ENCODE data around the gene KASH5.

Gene KASH5

DNA sequence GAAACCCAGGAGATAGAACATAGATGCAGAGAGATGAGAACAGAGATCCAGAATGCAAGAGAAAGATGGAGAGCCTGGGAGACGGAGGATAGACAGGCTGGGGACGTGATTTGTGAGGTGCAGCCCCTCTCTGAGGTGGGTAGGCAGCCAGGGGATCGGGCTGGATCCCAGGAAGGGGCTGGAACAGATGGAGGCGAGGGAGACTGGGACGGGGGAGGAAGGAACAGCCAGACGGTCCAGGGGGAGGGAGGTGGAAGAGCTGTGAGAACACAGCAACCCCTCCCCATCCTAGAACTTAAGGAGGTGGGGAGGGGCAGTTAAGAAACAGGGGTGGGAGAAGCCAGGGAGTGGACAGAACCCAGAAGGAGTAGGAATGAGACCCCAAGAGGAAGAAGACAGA is 50.2 kb downstream of the KASH5 start:
- no peak for DNase-seq (ENCODE audit: low spot score)

DNA sequence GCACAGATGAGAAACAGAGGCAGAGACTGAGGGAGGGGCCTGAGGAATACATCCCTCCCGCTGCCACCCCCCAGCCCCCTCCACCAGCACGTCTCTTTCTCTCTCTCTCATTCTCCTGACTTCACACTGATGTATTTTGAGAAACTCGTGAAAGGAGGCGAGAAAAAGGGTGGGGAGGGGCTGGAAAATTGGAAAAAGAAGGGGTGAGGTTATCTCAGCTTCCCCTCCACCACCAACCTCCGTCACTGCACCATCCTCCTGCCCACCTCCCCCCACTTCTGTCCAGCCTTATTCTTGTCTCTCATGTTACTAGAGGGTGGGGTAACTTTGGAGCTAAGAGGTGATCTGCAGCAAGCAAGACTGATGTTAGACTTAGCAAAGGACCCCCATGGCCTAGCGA is 51.8 kb downstream of the KASH5 start:
- no peak for DNase-seq (ENCODE audit: low spot score)

DNA sequence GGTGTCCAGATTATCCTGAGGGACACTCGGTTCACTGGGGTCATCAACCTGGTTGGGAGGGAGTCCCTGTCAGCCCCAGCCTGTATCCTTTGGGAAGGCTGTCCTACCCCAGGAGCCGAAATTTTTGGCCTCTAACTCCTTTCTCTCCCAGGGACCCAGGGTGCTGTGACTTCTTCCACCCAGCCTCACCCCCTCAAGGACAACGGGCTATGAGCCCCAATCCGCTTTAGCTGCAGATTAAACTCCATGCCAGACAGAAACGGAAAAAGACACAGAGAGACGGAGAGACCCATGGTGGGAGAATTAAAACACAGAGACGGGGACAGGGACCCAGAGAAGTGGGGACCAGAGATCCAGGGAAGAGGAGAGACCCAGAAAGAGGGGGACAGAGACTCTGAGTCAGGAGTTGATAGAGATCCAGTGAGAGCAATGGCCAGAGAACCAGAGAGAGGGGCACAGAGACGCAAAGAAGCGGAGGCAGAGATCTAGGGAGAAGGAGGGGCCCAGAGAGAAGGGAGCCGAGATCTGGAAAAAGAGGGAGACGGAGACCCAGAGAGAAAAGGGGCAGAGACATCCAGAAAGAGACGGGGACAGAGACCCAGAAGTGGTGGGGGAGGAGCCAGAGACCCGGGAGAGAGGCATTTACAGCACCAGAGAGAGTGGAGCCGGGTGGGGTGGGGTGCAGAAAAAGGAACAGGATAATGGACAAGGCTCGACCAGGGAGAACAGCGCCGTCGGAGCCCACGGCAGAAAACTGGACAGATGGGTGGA is 52.6 kb downstream of the KASH5 start:
- DNase-seq (ENCODE audit: low spot score) = no peak

DNA sequence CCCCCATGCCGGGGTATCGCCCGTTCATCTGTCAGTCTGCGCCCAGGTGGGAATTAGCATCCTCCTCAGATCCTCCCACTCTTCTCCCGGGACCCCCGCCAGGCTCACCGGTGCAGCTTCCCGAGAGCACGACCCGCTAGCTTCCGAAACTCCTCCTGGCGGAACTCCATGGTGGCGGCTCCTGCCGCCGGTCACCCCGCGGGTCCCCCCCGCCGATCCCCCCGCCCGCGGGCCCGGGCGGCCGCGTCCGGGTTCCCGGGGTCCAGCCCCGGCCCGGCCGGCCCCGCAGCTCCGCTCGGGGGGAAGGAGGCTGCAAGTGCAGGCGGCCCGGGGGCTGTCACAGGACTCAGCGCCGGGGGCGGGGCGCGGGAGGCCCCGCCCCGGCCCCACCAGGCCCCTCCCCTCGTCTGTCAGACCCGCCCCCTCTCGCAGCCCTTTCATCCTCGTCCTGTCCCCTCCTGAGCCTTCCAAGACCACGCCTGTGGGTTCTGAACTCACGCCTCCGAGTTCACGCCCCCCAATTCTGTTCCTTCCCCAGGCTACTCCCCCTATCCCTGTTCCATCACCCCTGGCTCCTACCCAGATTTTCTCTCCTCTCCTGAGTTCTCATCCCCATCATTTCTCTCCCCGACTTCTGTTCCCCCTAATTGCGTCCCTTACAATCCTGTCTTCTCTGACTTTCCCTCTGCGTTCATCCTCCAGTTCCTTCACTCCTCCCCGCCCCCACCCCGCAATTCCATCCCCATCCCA is 53.3 kb downstream of the KASH5 start, which contains the start of gene SLC17A7:
SLC17A7 (minus strand) TSS at position 318 of the 750 bp plus-strand sequence; CDS start at position 170, 148 bp downstream.
- peak; percentile 67 for DNase-seq (ENCODE audit: low spot score)

DNA sequence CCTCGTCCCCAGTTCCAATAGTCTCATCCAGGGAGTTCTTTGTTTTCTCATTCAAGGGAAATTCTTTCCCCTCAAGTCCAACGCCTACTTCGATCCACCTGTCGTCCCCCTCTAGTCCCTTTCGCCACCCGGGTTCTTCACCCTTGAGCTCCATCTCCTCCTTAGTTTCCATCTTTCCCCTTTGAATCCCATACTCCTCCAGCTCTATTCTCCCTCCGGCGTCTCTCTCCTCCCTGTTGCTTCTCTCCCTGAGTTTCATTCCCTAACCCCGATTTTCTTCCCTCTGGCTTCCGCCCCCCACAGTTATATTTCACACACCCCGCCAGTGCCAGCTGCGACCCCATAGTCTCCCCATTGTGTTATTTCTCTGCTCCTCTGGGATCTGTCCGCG is 53.9 kb downstream of the KASH5 start:
- no peak for DNase-seq (ENCODE audit: low spot score)

DNA sequence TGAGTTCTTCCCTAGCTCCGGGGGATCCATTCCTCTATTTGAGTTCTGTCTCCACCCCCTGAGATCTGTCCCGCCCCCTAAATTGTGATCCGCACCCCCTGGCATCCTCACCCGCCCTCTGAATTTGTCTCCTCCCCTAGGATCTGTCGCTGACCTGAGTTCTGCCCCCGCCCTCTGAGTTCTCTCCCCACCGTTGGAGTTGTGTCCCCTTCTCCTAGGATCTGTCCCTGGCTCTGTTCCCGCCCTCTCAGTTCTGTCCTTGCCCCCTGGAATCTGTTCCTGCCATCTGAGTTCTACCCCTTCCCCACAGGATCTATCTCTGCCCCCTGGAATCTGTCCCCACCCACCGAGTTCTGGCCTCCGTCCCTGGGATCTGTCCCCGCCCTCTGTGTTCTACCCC is 54.3 kb downstream of the KASH5 start:
- DNase-seq (ENCODE audit: low spot score) = peak; percentile 55

DNA sequence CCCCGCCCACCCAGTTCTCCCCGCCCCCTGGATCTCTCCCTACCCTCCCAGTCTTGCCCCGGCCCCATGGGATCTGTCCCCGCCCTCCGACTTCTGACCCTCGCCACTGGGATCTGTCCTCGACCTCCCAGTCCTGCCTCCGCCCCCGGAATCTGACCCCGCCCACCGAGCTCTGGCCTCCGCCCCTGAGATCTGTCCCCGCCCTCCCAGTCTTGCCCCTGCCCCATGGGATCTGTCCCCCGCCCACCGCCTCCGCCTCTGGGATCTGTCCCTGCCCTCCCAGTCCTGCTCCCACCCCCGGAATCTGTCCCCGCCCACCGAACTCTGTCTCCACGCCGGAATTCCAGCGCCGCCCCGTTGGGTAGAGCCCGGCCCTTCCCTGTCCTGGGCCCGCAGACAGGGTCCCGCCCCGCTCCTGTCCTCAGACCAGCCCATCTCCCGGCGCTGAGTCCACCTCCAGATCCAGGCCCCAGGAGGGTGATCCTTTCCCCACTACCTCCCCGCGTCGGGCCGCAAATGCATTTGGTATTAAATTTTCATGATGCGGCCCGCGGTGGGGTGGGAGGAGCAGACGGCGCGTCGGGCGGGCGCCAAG is 54.8 kb downstream of the KASH5 start:
- DNase-seq (ENCODE audit: low spot score) = peak; percentile 66

DNA sequence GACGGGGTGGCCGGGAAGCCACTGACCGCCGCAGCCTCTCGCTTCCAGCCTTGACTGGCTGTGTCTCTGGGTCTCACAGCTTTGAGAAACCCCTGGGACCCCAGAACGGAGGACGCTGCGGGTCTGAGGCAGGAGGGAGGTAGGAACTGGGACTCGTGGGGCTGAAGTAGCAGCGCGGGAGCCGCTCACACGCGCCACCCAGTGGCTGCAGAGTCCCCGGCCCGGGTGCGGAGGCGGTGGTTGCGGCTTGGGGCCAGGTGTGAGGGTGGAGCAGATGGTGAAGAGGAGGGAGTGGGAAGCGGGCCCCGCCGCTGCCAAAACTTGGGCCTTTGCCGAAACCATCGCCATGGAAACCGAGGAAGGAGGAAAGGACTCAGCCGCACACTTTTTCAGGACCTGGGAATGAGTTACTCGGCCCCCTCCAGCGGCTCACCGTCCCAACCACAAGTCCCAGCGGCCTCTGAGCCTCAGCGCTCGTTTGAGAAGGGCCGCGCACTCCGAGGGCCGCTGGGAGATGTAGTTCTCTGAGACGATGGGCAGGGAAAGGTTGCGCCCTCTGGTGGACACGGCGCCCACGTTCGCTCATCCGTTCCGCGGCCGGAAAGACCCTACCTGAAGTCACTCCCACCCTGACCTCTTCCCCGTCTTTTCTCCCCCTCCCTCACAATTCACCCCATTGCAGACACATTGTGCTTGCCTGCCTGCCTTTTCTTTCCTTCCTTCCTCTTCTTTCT is 55.5 kb downstream of the KASH5 start:
- peak; percentile 94 for DNase-seq (ENCODE audit: low spot score)

DNA sequence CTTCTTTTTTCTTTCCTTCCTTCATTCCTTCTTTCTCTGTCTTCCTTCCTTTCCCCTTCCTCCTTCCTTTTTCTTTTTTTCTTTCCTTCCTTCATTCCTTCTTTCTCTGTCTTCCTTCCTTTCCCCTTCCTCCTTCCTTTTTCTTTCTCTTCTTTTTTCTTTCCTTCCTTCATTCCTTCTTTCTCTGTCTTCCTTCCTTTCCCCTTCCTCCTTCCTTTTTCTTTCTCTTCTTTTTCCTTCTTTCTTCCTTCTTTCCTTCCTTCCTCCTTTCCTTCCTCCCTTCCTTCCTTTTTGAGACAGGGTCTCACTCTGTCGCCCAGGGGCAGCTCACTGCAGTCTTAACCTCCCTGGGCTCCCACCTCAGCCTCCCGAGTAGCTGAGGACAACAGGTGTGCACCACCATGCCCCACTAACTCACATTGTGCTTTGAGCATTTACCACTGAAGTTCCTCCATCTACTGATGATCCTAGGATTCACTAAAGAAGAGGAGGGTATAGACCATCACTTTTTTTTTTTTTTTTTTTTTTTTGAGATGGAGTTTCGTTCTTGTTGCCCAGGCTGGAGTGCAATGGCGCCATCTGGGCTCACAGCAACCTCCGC is 56.2 kb downstream of the KASH5 start:
- DNase-seq (ENCODE audit: low spot score) = peak; percentile 35

DNA sequence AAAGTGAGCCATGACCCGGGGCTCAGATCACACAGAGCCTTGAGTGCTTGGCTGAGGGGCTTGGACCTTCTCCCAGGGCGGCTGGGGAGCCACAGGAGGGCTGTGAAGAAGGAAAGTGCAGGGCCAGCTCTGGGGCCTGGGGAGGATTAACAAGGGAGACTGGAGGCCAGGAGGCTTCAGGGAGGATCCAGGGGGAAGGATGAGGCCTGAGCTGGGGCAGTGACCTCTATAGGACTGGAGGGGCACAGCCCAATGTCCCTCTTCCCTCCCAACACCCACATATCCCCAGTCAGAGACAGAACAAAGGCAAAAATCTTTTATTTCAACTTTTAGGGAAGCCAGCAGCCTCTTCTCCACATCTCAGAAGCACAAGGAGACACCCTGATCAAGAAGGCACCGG is 57.9 kb downstream of the KASH5 start:
- no peak for DNase-seq (ENCODE audit: low spot score)

DNA sequence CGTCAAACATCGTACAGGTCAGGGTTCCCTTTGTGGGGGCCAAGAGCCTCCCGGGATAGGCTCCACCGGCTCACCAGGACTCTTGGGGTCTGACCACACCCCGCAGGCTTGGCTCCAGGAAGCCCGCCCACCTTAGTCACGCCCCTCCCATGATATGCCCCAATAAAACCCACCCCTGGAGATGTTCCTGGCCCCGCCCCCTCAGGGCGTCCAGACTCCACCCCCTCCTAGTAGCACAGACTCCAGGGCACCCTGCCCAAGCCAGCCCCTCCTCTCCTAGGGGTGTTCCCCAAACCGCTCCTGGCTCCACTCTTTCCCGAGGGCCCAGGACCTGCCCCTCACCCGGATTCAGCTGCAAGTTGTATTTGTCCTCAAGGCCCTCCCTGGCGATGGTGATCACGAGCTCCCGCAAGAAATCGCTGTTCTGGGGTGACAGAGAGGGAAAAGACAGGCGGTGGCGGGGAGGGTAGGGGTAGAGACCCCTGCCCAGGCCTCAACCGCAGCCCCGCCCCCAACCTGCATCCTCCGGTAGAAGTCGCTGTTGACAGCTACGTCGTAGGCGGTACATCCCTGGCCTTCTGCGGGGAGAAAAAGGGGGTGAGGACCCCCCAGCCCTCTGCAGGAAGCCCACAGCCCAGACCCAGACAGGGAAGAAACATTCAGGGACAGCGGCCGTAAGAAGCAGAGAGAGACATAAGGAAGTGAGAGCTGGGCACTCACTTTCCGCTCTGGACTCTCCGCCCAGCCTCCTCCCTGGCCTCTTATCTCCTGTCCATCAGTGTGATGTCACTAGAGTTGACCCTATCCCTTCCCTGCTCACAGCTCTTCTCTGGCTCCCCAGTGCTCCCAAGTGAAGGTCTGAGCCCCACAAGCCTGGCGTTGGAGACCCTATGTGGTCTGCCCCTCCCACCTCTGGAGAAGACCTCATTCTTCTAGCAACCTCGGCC is 59.7 kb downstream of the KASH5 start:
- DNase-seq (ENCODE audit: low spot score) = peak; percentile 86

DNA sequence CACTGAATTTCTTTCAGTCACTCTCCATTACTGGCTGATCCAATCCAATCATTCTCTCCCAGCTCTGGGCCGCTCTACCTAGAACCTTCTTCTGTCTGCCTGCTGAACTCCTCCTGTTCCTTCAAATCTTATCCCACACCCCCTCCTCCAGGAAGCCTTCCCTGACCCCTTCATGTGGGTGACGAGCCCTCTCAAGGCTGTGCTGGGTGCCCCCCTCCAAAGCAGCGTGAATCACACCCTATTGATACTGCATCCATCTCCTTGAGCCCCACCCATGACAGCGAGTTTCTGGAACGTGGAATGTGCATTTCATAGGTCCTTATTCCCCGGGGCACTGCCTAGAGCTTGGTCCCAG is 60.4 kb downstream of the KASH5 start:
- DNase-seq (ENCODE audit: low spot score) = no peak

DNA sequence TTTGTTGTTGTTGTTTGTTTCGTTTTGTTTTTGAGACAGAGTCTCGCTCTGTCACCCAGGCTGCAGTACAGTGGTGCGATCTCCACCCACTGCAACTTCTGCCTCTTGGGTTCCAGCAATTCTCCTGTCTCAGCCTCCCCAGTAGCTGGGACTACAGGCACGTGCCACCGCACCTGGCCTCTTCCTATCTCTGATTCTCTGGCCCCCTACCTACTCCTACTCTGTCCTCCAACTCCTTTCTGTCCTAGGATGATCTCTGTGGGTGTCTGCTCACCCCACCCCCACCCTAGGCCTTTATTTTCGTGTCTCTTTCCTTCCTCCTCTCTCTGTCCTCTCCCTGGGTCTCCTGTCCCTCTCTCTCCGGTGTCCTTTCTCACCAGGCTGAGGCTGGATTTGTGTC is 62.4 kb downstream of the KASH5 start:
- no peak for DNase-seq (ENCODE audit: low spot score)

DNA sequence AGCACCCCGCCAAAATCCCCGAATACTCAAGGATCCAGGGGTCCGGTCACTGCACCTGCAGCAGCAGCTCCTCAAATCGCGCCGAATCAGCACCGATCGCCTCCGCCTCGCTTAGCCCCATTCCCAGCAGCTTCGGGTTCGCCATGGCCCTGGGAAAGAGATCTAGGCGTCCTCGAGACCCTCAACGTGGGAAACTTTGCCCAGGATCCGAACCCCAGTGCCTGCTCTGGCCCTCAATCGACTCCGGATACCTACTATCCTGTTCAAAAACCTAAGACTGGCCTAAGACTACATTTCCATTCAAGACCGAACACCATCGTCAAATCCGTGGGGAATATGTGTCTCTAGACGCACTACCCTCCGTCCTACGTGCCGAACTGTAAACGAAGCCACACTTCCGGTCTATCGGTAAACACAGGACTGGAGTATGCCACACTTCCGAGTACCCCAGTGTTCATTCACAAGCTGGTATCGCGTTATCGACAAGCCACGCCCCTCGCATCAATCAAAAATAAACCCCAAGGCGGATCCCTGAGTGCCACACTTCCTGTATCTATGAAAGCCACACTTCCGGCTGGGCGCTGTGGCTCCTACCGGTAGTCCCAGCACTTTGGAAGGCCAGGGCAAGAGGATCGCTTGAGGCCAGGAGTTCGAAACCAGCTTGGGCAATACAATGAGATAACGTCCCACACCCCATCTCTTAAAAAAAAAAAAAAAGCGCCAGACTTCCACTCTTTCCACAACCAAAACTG is 63.6 kb downstream of the KASH5 start, which contains the start of gene PIH1D1:
PIH1D1 (minus strand) TSS at position 385 of the 752 bp plus-strand sequence; CDS start at position 145, 240 bp downstream.
- peak; percentile 99 for DNase-seq (ENCODE audit: low spot score)

DNA sequence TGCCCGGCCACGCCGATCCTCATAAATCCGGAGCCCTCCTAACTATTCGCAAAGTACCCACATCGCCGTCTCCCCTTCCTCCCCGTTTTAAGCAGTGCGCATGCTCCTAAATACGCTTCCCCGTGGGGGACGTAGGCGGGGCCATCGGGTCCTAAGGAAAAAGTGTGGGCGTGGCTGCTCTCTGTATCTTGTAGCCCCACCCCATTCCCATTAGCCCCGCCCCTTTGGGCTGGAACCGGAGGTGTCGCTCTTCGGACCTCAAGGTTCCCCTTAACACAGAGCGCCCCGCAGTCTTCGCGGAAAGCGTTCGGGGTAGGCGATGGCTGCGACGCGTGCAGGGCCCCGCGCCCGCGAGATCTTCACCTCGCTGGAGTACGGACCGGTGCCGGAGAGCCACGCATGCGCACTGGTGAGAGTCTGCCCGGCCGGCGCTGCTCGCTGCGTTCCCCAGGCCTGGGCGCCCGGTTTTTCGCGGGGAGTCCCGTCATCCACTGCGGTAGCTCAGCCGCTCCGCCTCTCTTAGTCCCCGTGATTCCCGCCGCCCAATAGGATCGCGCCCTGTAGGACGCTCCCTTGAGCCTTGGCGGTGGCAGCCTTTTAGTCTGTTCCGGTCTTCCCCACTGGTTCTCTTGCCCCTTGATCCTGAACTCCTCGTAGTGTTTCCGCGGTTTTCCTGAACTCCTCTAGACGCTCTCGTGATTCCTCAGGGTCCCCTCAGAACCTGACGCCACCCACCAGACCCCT is 65.1 kb downstream of the KASH5 start, which contains the start of gene ALDH16A1:
ALDH16A1 (plus strand) TSS at position 213 of the 744 bp plus-strand sequence; CDS start at position 320, 107 bp downstream.
- DNase-seq (ENCODE audit: low spot score) = peak; percentile 98

DNA sequence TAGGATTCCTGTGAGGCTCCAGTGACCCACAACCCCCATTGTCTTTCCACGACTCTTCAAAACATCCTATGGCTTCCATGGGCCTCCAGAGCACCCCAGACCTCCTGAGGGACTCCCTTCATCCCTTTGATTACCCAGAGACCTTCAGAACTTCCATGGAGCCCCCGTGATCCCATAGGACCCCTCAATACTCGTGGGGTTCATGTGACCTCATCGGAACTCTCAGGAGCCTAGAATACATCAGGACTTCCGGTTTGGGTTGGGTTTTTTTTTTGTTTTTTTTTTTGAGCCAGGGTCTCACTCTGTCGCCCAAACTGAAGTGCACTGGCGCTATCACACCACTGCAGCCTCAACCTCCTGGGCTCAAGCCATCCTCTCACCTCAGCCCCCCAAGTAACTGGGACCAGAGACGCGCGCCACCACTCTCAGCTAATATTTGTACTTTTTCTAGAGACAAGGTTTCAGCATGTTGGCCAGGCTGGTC is 65.8 kb downstream of the KASH5 start:
- peak; percentile 79 for DNase-seq (ENCODE audit: low spot score)

DNA sequence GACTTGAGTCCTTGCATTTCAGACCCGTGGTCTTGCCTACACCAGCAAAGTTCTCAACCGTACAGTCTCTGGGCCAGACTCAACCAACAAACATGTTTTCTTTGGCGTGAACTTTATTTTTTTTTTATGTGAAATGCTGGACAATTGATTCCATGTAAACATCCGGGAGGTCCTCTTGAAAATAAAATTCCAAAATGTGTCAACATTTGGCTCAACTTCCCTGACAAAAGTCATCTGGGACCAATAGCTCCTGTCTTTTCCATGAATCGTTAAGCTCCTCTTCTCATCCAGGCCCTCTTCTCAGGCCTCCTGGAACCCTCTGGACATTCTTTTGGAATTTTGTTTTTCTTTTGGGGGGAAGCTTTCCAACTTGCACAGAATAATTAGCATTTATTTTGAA is 67.7 kb downstream of the KASH5 start:
- no peak for DNase-seq (ENCODE audit: low spot score)

DNA sequence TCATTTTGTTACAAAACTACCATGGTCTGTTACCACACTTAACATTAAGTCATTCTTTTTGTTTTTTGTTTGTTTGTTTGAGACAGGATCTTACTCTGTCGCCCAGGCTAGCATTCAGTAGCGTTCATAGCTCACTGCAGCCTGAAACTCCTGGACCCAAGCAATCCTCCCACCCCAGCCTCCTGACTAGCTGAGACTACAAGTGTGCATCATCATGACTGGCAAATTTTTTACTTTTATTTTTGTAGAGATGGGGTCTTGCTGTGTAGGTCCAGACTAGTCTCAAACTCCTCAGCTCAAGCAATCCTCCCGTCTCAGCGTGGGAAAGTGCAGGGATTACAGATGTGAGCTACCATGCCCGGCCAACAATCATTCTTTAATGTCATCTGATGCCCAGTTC is 68.3 kb downstream of the KASH5 start:
- no peak for DNase-seq (ENCODE audit: low spot score)

DNA sequence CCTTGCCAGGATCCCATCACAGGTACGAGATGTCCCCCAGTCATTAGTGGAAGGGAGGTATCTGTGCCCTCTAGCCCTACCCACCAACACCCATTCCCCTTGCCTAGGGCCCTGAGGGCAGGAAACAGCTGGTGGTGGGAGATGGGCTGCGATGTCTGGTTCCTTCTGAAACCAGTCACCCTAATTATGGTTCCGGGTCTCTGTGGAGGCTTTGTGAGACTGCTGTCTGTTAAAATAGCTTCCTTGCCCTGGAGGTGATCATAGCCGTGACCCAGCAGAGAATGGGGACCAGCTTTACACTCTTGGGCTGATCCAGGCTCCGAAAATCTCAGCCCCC is 70.5 kb downstream of the KASH5 start:
- no peak for DNase-seq (ENCODE audit: low spot score)
